ENCODE results near the gene DUSP10. TPM values are rescaled to one million over a fixed set of nuclear protein-coding genes. Genes with fewer than 3 reads are reported as not detected.

The DUSP10 gene
- total RNA-seq, 1 donor, result 62.2 TPM

- Histone ChIP-seq H3K79me2 (ENCODE audit: insufficient read depth, low read length) (no peaks in the 10 kb centered on the region), H3K9me3 (ENCODE audit: low read depth, low read length) (no peaks in the 10 kb centered on the region), H3K4me2 (ENCODE audit: insufficient read depth, low read length) (no peak overlapping the region), H3K27me3 (ENCODE audit: insufficient read depth, low read length) (no peaks in the 10 kb centered on the region), H3K36me3 (ENCODE audit: insufficient read depth, low read length) (no peaks in the 10 kb centered on the region), H3K4me3 (ENCODE audit: insufficient read depth, low read length) (no peak overlapping the region), H3K4me1 (ENCODE audit: insufficient read depth, low read length) (no peaks in the 10 kb centered on the region), H3K27ac (ENCODE audit: low read depth, low read length) (no peak overlapping the region), H2AFZ (ENCODE audit: low read length) (no peak overlapping the region), H4K20me1 (ENCODE audit: insufficient read depth, low read length) (no peaks in the 10 kb centered on the region)
- DNase-seq (ENCODE audit: insufficient read length, low spot score, missing footprints), result no peak
- TF ChIP-seq CTCF (IDR thresholded peaks at IDR 0.05; ENCODE audit: extremely low read depth, low read depth, low read length), result no peak
Measured at GRCh38 chr1:221780175-221780574, 38.3 kb upstream of the DUSP10 start.

GRCh38 chr1:221779771-221780170 is 37.9 kb upstream of the DUSP10 start:
- Histone ChIP-seq H3K36me3 (ENCODE audit: insufficient read depth, low read length) (no peaks in the 10 kb centered on the region), H3K27me3 (ENCODE audit: insufficient read depth, low read length) (no peaks in the 10 kb centered on the region), H2AFZ (ENCODE audit: low read length) (no peak overlapping the region), H3K79me2 (ENCODE audit: insufficient read depth, low read length) (no peaks in the 10 kb centered on the region), H3K9me3 (ENCODE audit: low read depth, low read length) (no peaks in the 10 kb centered on the region), H3K4me3 (ENCODE audit: insufficient read depth, low read length) (no peak overlapping the region), H3K27ac (ENCODE audit: low read depth, low read length) (no peak overlapping the region), H3K4me1 (ENCODE audit: insufficient read depth, low read length) (no peaks in the 10 kb centered on the region), H3K4me2 (ENCODE audit: insufficient read depth, low read length) (no peak overlapping the region), H4K20me1 (ENCODE audit: insufficient read depth, low read length) (no peaks in the 10 kb centered on the region)
- DNase-seq (ENCODE audit: insufficient read length, low spot score, missing footprints), result no peak
- no peak for TF ChIP-seq CTCF (IDR thresholded peaks at IDR 0.05; ENCODE audit: extremely low read depth, low read depth, low read length)

GRCh38 chr1:221778535-221779142 is 36.8 kb upstream of the DUSP10 start:
- DNase-seq (ENCODE audit: insufficient read length, low spot score, missing footprints), result no peak
- Histone ChIP-seq H2AFZ (ENCODE audit: low read length) (no peak overlapping the region), H3K79me2 (ENCODE audit: insufficient read depth, low read length) (no peaks in the 10 kb centered on the region), H3K27ac (ENCODE audit: low read depth, low read length) (no peak overlapping the region), H3K27me3 (ENCODE audit: insufficient read depth, low read length) (no peaks in the 10 kb centered on the region), H3K4me1 (ENCODE audit: insufficient read depth, low read length) (no peaks in the 10 kb centered on the region), H3K4me3 (ENCODE audit: insufficient read depth, low read length) (no peak overlapping the region), H3K36me3 (ENCODE audit: insufficient read depth, low read length) (no peaks in the 10 kb centered on the region), H3K9me3 (ENCODE audit: low read depth, low read length) (no peaks in the 10 kb centered on the region), H4K20me1 (ENCODE audit: insufficient read depth, low read length) (no peaks in the 10 kb centered on the region), H3K4me2 (ENCODE audit: insufficient read depth, low read length) (no peak overlapping the region)
- no peak for TF ChIP-seq CTCF (IDR thresholded peaks at IDR 0.05; ENCODE audit: extremely low read depth, low read depth, low read length)

GRCh38 chr1:221778125-221778524 is 36.2 kb upstream of the DUSP10 start:
- DNase-seq (ENCODE audit: insufficient read length, low spot score, missing footprints), result no peak
- TF ChIP-seq CTCF (IDR thresholded peaks at IDR 0.05; ENCODE audit: extremely low read depth, low read depth, low read length), result no peak
- Histone ChIP-seq H3K4me1 (ENCODE audit: insufficient read depth, low read length) (no peaks in the 10 kb centered on the region), H3K9me3 (ENCODE audit: low read depth, low read length) (no peaks in the 10 kb centered on the region), H3K4me3 (ENCODE audit: insufficient read depth, low read length) (no peak overlapping the region), H3K27ac (ENCODE audit: low read depth, low read length) (no peak overlapping the region), H4K20me1 (ENCODE audit: insufficient read depth, low read length) (no peaks in the 10 kb centered on the region), H3K4me2 (ENCODE audit: insufficient read depth, low read length) (no peak overlapping the region), H3K79me2 (ENCODE audit: insufficient read depth, low read length) (no peaks in the 10 kb centered on the region), H3K36me3 (ENCODE audit: insufficient read depth, low read length) (no peaks in the 10 kb centered on the region), H3K27me3 (ENCODE audit: insufficient read depth, low read length) (no peaks in the 10 kb centered on the region), H2AFZ (ENCODE audit: low read length) (no peak overlapping the region)

Measured in osteoblast (primary cell).